ENCODE data around the gene MTHFD2L.

Gene MTHFD2L

GRCh38 chr4:74132944-74133343 is 25.0 kb upstream of the MTHFD2L start:
- DNase-seq (ENCODE audit: low read depth): no peak

DNA sequence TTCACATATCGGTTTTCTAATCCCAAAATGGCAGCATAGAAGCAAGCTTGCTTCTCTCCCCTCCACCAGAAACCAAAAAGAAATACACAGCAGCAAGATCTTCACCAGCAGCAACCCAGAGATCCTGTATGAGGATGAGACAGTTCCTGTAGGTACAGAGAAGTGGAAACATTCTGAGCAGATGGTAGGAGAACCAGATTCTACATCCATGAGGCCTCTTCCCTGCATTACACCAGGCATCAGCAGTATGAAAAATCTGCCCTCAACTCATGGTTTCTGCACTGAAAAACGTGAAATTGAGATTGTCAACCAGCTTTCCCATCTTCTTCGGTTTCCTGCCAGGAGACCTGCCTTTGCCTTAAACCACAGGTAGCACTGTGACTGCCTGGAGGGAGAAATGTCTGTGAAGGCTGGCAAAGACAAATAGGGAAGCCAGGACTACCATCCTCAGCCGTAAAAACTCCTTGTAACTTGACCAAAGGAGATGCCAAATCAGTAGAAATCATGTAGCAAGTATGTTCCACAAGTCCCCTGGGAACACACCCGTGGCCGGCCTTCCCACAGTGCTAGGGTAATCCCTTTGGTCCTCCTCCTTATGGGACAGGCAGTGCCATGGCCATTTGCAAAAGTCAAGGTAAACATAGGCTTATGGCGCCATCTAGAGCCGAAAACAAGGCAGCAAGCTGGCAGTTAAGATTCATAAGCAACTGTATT is 24.0 kb upstream of the MTHFD2L start:
- DNase-seq (ENCODE audit: low read depth): no peak

DNA sequence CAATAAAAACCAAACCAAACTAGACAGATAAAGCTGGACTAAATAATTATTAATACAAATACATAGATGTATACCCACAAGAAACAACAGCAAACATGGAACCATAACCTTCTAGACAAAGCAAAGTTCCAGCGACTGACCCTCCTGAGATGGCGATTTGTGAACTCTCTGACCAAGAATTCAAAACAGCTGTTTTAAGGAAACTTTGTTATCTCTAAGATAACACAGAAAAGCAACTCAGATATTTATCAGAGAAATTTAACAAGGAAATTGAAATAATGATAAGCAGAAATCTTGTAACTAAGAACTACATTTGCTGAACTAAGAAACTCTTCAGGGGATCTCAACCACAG is 23.4 kb upstream of the MTHFD2L start:
- no peak for DNase-seq (ENCODE audit: low read depth)

- DNase-seq (ENCODE audit: low read depth): no peak
Observed at GRCh38 chr4:74146581-74147129, 11.3 kb upstream of the MTHFD2L start.

DNA sequence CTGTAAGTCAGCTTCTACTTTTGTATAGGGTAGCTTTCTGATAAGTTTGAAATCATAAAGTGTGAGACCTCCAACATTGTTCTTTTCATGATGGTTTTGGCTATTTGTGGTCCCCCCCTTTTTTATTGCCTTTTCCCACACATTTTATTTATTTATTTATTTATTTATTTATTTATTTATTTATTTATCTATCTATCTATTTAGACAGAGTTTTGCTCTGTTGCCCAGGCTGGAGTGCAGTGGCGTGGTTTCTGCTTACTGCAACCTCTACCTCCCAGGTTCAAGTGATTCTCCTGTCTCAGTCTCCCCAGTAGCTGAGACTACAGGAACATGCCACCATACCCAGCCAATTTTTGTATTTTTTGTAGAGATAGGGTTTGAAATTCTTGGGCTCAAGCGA is 9.7 kb upstream of the MTHFD2L start:
- DNase-seq (ENCODE audit: low read depth): no peak

- no peak for DNase-seq (ENCODE audit: low read depth)
Observed at GRCh38 chr4:74152836-74153235, 5.1 kb upstream of the MTHFD2L start.

DNA sequence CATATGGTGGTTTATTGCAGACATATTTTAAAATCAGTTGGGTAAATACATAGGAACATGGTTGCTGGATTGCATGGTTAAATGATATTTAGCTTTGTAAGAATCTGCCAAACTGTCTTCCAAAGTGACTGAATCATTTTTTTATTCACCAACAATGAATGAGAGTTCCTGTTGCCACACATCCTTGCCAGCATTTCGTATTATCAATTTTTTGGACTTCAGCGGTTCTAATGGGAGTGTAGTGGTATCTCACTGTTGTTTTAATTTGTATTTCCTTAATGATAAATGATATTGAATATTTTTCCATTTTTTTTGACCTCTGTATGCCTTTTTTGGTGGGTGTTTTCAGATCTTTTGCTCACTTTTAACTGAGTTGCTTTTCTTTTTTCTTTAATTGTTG is 1.4 kb upstream of the MTHFD2L start:
- DNase-seq (ENCODE audit: low read depth): no peak

DNA sequence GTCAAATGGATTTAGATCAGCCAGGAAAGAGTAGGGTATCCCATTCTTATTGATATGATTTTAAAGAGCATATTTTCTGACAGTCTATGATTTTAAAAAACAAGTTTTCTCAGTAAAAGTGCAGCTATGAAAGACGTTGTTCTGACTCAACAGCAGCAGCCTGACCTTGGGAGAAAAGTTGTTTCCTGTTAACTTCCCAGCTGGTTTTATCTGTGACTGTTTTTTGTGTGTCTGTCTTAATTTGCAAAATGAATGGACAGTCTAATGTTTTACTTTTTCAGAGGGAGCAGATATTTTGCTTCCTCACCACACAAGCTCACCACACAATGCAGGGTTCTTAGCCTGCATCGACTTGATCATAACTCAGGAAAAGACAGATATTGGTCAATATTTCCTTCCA is 764 bp upstream of the MTHFD2L start:
- DNase-seq (ENCODE audit: low read depth): no peak

- DNase-seq (ENCODE audit: low read depth): no peak
Observed at GRCh38 chr4:74158466-74159142, 686 bp downstream of the MTHFD2L start.

GRCh38 chr4:74159143-74159709 is 1.3 kb downstream of the MTHFD2L start:
- DNase-seq (ENCODE audit: low read depth): no peak

DNA sequence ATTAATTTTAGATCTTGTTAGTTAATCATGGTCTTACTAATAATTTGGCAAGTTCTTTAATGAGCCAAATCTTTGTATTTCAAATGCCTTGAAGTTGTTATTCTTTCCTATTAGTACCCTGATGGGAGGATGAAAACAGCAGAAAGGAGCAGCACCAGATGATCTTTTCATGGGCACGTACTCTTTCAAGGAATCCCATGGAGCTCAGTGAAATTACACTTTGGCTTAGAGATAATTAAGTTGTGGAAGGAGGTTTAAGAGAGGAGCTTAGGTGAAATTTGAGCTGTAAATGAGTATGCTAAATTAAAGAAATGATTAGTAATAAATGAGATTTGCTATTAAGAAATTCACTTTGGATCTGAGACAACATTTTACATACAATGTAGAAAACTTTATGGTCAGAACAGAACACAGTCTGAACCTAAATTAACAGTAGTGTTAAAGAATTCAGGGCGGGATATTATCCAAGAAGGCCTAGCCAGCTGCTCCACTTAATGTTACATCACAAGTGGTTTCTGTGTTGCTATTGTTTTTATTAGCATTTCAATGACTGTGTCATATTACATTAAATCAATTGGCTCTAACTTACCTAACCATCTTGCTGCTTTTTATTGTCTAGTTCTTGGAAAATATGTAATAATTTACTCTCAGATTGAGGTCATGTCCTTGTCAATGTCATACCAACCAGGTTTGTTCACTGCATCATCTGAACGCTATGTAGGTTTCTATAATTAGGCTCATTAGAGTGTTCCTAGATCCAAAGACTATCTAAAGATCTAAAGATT is 3.9 kb downstream of the MTHFD2L start:
- no peak for DNase-seq (ENCODE audit: low read depth)

DNA sequence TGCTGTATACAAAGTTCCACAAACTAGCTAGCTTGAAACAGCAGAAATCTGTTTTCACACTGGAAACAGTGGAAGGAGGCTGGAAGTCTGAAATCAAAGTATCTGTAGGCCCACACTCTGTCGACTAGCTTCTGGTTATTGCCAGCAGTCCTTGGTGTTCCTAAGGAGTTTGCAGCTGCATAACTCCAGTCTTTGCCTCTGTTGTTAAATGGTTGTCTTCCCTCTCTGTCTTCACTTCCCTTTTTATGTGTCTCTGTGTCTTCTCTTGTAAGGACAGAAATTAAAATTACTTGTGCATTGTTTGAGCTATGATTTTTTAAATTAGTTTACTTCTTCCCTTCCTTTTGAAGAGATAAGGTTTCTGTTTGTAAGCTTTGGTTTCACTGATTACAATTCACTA is 8.2 kb downstream of the MTHFD2L start:
- DNase-seq (ENCODE audit: low read depth): no peak

GRCh38 chr4:74166818-74167217 is 8.9 kb downstream of the MTHFD2L start:
- no peak for DNase-seq (ENCODE audit: low read depth)

DNA sequence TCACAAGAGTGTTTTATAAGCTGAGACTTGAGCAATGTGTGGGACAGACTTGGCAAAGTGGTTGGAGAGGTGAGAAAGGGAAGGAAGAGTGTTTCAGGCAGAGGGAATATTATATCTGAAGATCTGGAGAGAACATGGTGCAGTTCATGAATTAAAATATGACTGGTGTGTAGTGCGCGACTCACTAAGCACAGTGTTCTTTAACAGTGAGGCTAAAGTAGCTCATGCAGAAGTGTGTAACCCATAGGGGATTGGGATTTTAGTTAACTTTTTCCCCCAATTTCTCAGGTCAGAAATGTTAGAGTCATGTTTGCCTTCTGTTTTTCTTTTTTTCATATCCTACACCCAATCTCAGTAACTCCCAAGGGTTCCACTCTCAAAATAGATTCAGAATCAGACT is 9.7 kb downstream of the MTHFD2L start:
- DNase-seq (ENCODE audit: low read depth): no peak

DNA sequence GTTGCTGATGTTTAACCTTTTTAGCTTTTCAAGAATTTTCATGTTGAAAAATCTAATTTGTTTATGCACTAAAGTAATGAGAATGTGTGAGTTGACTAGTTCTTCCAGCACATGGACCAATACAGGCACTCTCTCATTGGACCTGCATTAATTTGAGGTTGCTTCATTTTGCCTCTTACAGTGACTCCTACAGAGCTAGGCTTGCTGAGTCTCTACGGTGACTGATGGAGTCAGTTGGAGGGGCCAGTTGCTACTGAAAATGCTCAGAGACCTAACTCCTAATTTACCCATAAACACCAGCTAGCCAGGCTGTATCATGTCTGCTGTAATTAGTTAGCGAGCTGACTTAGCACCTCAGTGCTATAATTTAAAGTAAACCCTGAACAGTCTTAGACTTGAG is 10.9 kb downstream of the MTHFD2L start:
- no peak for DNase-seq (ENCODE audit: low read depth)

DNA sequence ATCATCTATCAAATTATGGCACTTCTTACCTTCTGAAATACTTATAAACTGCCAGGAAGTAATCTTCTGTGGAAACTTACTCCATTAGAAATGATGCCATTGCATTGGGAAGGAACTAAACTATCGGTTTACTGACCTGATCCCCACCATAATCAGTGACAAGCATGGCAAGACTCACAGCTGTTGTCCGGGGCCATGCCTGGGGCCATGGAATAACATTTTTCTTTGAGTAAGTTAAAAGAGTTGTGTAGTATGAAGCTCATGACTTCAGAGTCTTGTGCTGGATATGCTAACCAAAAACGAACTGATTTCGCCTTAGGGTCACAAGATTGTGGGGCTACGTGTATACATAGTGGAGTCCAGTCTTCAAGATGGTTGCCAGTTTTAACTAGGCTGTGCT is 15.4 kb downstream of the MTHFD2L start:
- no peak for DNase-seq (ENCODE audit: low read depth)

DNA sequence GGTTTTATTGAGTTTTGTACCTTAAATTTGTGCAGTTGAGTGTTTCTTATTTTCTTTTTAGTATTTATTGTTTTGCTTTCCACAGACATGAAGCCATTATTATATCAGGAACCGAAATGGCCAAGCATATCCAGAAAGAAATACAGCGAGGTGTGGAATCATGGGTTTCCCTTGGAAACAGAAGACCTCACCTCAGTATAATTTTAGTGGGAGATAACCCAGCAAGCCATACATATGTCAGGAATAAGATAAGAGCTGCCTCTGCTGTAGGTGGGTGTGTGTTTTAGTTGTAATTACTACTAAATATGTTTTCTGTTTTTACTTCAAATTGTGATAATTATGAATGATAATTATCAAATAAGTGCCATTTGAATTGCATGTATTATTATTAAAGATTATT is 16.5 kb downstream of the MTHFD2L start:
- DNase-seq (ENCODE audit: low read depth): no peak

DNA sequence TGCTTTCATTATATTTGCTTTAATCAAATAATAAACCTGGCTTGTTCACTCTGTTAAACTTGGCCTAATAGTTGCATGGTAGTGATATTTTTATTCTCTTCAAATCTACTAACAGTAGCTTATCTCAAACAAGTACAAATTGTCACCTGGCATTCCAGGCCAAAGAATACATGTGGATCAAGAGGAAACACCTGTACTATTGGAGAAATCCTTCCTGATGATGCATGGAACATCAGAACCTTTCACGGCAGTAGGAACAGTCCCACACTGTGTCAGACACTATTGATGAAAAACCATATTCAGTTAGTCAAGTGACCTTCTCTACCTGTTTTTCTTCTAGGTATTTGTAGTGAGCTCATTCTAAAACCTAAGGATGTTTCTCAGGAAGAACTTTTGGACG is 17.0 kb downstream of the MTHFD2L start:
- no peak for DNase-seq (ENCODE audit: low read depth)

DNA sequence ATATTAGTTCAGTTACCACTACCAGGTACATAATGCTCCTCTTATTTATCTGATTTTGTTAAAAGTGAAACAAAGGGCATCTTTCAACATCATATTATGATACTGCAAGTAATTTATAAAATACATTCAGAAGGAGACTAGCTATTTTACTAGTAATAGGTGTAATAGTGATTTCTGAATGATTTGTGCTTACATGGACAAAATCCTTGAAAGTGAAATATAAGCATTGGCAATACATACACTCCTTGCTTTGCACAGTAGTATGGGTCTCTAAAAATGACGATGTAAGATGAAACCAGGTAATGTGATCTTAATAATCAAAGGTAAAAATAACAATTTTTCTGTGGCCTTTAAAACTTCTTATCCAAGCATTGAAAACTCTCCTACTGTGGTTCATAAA is 17.5 kb downstream of the MTHFD2L start:
- DNase-seq (ENCODE audit: low read depth): no peak

- DNase-seq (ENCODE audit: low read depth): no peak
Observed at GRCh38 chr4:74178798-74179197, 20.9 kb downstream of the MTHFD2L start.

GRCh38 chr4:74181219-74181618 is 23.3 kb downstream of the MTHFD2L start:
- DNase-seq (ENCODE audit: low read depth): no peak

DNA sequence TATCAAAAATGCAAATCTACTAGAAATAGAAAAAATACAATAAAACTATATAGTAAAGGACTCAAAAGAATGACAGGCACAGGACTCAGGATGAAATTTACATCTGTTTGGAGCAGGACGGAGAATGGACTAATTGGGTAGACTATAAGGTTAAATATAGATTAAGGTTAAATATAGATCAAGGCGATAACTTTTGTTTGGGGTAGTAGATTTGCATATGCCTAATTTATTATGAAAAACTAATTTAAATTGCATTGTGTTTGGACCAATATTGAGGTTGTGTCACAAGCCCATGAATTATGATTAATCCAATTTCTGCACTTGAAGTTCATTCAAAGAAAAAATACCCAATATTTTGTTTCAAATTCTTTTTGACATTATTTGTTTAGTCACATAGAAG is 31.0 kb downstream of the MTHFD2L start:
- DNase-seq (ENCODE audit: low read depth): no peak

All from T-helper 22 cell (primary cell).